ENCODE measurements around the gene TMEM39B. TPM values are rescaled to one million over a fixed set of nuclear protein-coding genes. Genes with fewer than 3 reads are reported as not detected.
A peak's percentile ranks its signal among the peaks of the same experiment; 100 is the strongest.

The TMEM39B gene
- total RNA-seq (2021), result 18.8 to 25.8 TPM (median 23.8 TPM) in 3 replicates
- percentile 60 among the genes with signal in this experiment for Bru-seq, nascent RNA
- long read RNA-seq, experiment 1, transcript TMEM39B-203 (7 exons, 1,538 nt), result major isoform, 21 of 50 reads
- long read RNA-seq, experiment 1, transcript TMEM39B-201 (9 exons, 1,813 nt), result minor isoform, 11 of 50 reads
- long read RNA-seq, experiment 1, partial matches to known transcripts, result 5 of 50 reads
- long read RNA-seq, experiment 1, other reads (novel, unspliced or antisense), result 13 of 50 reads
- long read RNA-seq, experiment 2, transcript TMEM39B-201 (9 exons, 1,813 nt), result minor isoform, 5 of 27 reads
- long read RNA-seq, experiment 2, transcript TMEM39B-203 (7 exons, 1,538 nt), result major isoform, 11 of 27 reads
- long read RNA-seq, experiment 2, partial matches to known transcripts, result 3 of 27 reads
- long read RNA-seq, experiment 2, other reads (novel, unspliced or antisense), result 8 of 27 reads
- long read RNA-seq, experiment 3, transcript TMEM39B-201 (9 exons, 1,813 nt), result minor isoform, 11 of 51 reads
- long read RNA-seq, experiment 3, transcript TMEM39B-203 (7 exons, 1,538 nt), result major isoform, 25 of 51 reads
- long read RNA-seq, experiment 3, partial matches to known transcripts, result 1 of 51 reads
- long read RNA-seq, experiment 3, other reads (novel, unspliced or antisense), result 14 of 51 reads

- ChIA-PET POLR2A (interaction anchor here (0.6 to 2.5 kb wide), 21 partner anchors 10 to 1422 kb away, joined by 3 to 34 read pairs (median 5); partner anchors contain the start of genes CCDC28B, KPNA6, MARCKSL1 and PTP4A2), CTCF (interaction anchor here (0.6 to 3.0 kb wide), 50 partner anchors 10 to 1108 kb away, joined by 3 to 76 read pairs (median 5); partner anchors contain the start of genes CCDC28B, IQCC, KHDRBS1 and KPNA6)
- Mint-ChIP-seq H3K9me3 (no peaks in the 10 kb centered on the region), H3K27ac (peak within 1 kb of the TSS; percentile 96), H3K4me1 (peaks cover 22% of the 10 kb centered on the region), H3K27me3 (ENCODE audit: low read depth) (no peaks in the 10 kb centered on the region; the same call in 1 of the 2 replicates), H3K4me3 (peak within 1 kb of the TSS; percentile 77), H3K36me3 (peaks cover 11% of the 10 kb centered on the region)
- peak; percentile 72 for ATAC-seq
- peak; percentile 95 for DNase-seq (ENCODE audit: low spot score)
- TF ChIP-seq TEAD1 (CRISPR knock-in tag; IDR thresholded peaks at IDR 0.05) (no peak; the same call in none of the 2 replicates), ZNF425 (CRISPR knock-in tag; conservative IDR thresholded peaks at IDR 0.05) (no peak), ZNF317 (CRISPR knock-in tag; IDR thresholded peaks at IDR 0.05; ENCODE audit: borderline replicate concordance, low read depth) (no peak), MXD4 (CRISPR knock-in tag; IDR thresholded peaks at IDR 0.05; ENCODE audit: borderline replicate concordance) (no peak), PRDM15 (CRISPR knock-in tag; IDR thresholded peaks at IDR 0.05) (peak; percentile 44; the same call in 1 of the 2 replicates), ZNF121 (CRISPR knock-in tag; IDR thresholded peaks at IDR 0.05) (no peak), USF1 (CRISPR knock-in tag; IDR thresholded peaks at IDR 0.05) (no peak), FOXP1 (CRISPR knock-in tag; IDR thresholded peaks at IDR 0.05; ENCODE audit: borderline replicate concordance) (peak; percentile 87; the same call in 1 of the 2 replicates), PREB (CRISPR knock-in tag; IDR thresholded peaks at IDR 0.05; ENCODE audit: borderline replicate concordance) (no peak), MAX (CRISPR knock-in tag; IDR thresholded peaks at IDR 0.05) (peak; percentile 91), ZNF263 (CRISPR knock-in tag; IDR thresholded peaks at IDR 0.05; ENCODE audit: low read depth) (0 out of 2 replicates have a peak, but pooled peaks have one; percentile 33), ZNF232 (CRISPR knock-in tag; IDR thresholded peaks at IDR 0.05) (peak; percentile 60; the same call in 1 of the 2 replicates), ZBTB21 (CRISPR knock-in tag; IDR thresholded peaks at IDR 0.05; ENCODE audit: borderline replicate concordance) (no peak), ZNF416 (CRISPR knock-in tag; IDR thresholded peaks at IDR 0.05) (peak; percentile 53; the same call in 1 of the 2 replicates), CREB1 (CRISPR knock-in tag; IDR thresholded peaks at IDR 0.05) (0 out of 2 replicates have a peak, but pooled peaks have one; percentile 35), E2F1 (CRISPR knock-in tag; IDR thresholded peaks at IDR 0.05) (no peak), PRRX2 (CRISPR knock-in tag; IDR thresholded peaks at IDR 0.05) (no peak), ZNF281 (CRISPR knock-in tag; IDR thresholded peaks at IDR 0.05) (peak; percentile 97), ZBTB43 (CRISPR knock-in tag; IDR thresholded peaks at IDR 0.05) (no peak)
Observed at GRCh38 chr1:32072622-32073298, at the start of gene TMEM39B. Gene TMEM39B (plus strand): TSS chr1:32072939. CDS start chr1:32073048, 109 bp downstream.
